H9 (cell line): ENCODE results near the gene PDCD7. TPM values are rescaled to one million over a fixed set of nuclear protein-coding genes. Genes with fewer than 3 reads are reported as not detected.

Source experiments
- DNase-seq: peaks from one replicate; pipeline ENCODE4 v3.0.0-alpha.2; 2017
- H2AFZ ChIP-seq: one replicate; pipeline ENCODE4 v1.6.1; 2013; ENCODE audit warnings: mild to moderate bottlenecking, low read length, control low read depth, moderate library complexity
- H2AK5ac ChIP-seq: 2 replicates; pipeline ENCODE4 v1.6.1; 2013; ENCODE audit warnings: low read length, control low read depth, mixed read lengths; ENCODE audit not compliant: insufficient read length
- H2BK120ac ChIP-seq: one replicate; pipeline ENCODE4 v1.6.1; 2013; ENCODE audit warnings: low read depth, mild to moderate bottlenecking, low read length, control low read depth, inconsistent platforms; ENCODE audit not compliant: poor library complexity, severe bottlenecking
- H2BK12ac ChIP-seq: 2 replicates; pipeline ENCODE4 v1.6.1; 2013; ENCODE audit warnings: low read length, control low read depth, mixed read lengths, low read depth; ENCODE audit not compliant: insufficient read length
- H2BK15ac ChIP-seq: 2 replicates; pipeline ENCODE4 v1.6.1; 2013; ENCODE audit warnings: low read depth, low read length, control low read depth
- H2BK20ac ChIP-seq: one replicate; pipeline ENCODE4 v1.6.1; 2013; ENCODE audit warnings: low read depth, mild to moderate bottlenecking, low read length, control low read depth, inconsistent platforms; ENCODE audit not compliant: poor library complexity, severe bottlenecking
- H2BK5ac ChIP-seq: 2 replicates; pipeline ENCODE4 v1.6.1; 2013; ENCODE audit warnings: low read length, control low read depth, mixed read lengths; ENCODE audit not compliant: insufficient read length
- H3K14ac ChIP-seq: 2 replicates; pipeline ENCODE4 v1.6.1; 2013; ENCODE audit warnings: low read length, control low read depth; ENCODE audit not compliant: insufficient read depth
- H3K18ac ChIP-seq: 2 replicates; pipeline ENCODE4 v1.6.1; 2013; ENCODE audit warnings: low read depth, mild to moderate bottlenecking, mixed read lengths, low read length, control low read depth; ENCODE audit not compliant: insufficient read length
- H3K23ac ChIP-seq: 2 replicates; pipeline ENCODE4 v1.6.1; 2013; ENCODE audit warnings: low read length, control low read depth, mixed read lengths, low read depth; ENCODE audit not compliant: insufficient read length
- H3K23me2 ChIP-seq: 2 replicates; pipeline ENCODE4 v1.6.1; 2013; ENCODE audit warnings: low read depth, mild to moderate bottlenecking, mixed read lengths, low read length, control low read depth; ENCODE audit not compliant: insufficient read length, poor library complexity, severe bottlenecking
- H3K27ac ChIP-seq: 2 replicates; pipeline ENCODE4 v1.5.1; 2013; ENCODE audit warnings: low read length, control low read depth, mixed read lengths, low read depth; ENCODE audit not compliant: insufficient read length
- H3K27me3 ChIP-seq: 2 replicates; pipeline ENCODE4 v1.6.1; 2013; ENCODE audit warnings: low read length, control low read depth, inconsistent platforms; ENCODE audit not compliant: insufficient read depth
- H3K4ac ChIP-seq: 2 replicates; pipeline ENCODE4 v1.6.1; 2013; ENCODE audit warnings: low read depth, mild to moderate bottlenecking, control low read depth, inconsistent platforms, low read length, moderate library complexity
- H3K4me1 ChIP-seq: 2 replicates; pipeline ENCODE4 v1.6.1; 2013; ENCODE audit warnings: low read length, control low read depth, inconsistent platforms; ENCODE audit not compliant: insufficient read depth
- H3K4me2 ChIP-seq: 2 replicates; pipeline ENCODE4 v1.6.1; 2013; ENCODE audit warnings: low read length, control low read depth, mixed read lengths; ENCODE audit not compliant: insufficient read length, insufficient read depth
- H3K56ac ChIP-seq: 2 replicates; pipeline ENCODE4 v1.6.1; 2013; ENCODE audit warnings: low read depth, mild to moderate bottlenecking, mixed read lengths, low read length, control low read depth; ENCODE audit not compliant: insufficient read length
- H3K79me1 ChIP-seq: 2 replicates; pipeline ENCODE4 v1.6.1; 2013; ENCODE audit warnings: low read depth, mild to moderate bottlenecking, moderate library complexity, low read length, control low read depth, inconsistent platforms; ENCODE audit not compliant: insufficient read depth, poor library complexity, severe bottlenecking
- H3K79me2 ChIP-seq: 2 replicates; pipeline ENCODE4 v1.6.1; 2013; ENCODE audit warnings: low read length, control low read depth, inconsistent platforms; ENCODE audit not compliant: insufficient read depth
- H3K9ac ChIP-seq: 2 replicates; pipeline ENCODE4 v1.6.1; 2013; ENCODE audit warnings: low read length, control low read depth, mixed read lengths; ENCODE audit not compliant: insufficient read length; ENCODE audit errors: extremely low read depth
- H3K9me3 ChIP-seq: one replicate; pipeline ENCODE4 v1.6.1; 2013; ENCODE audit warnings: low read depth, low read length, inconsistent platforms; ENCODE audit not compliant: control insufficient read depth
- H3T11ph ChIP-seq: one replicate; pipeline ENCODE4 v1.6.1; 2013; ENCODE audit warnings: mild to moderate bottlenecking, low read length, control low read depth, inconsistent platforms
- H4K20me1 ChIP-seq: one replicate; pipeline ENCODE4 v1.6.1; 2013; ENCODE audit not compliant: control insufficient read depth, insufficient read length, insufficient read depth
- H4K5ac ChIP-seq: 2 replicates; pipeline ENCODE4 v1.6.1; 2013; ENCODE audit warnings: low read depth, mild to moderate bottlenecking, mixed read lengths, low read length, control low read depth; ENCODE audit not compliant: insufficient read length
- H4K8ac ChIP-seq: replicated peaks from 2 replicates; pipeline ENCODE4 v1.6.1; 2013; ENCODE audit warnings: low read length, control low read depth, mixed read lengths, low read depth; ENCODE audit not compliant: insufficient read length
- H4K91ac ChIP-seq: 2 replicates; pipeline ENCODE4 v1.6.1; 2013; ENCODE audit warnings: low read depth, mild to moderate bottlenecking, moderate library complexity, mixed read lengths, low read length, control low read depth; ENCODE audit not compliant: insufficient read length
- H3K27ac Mint-ChIP-seq, 3 experiments: 2 replicates in 2 of 3; 3 replicates in 1 of 3; pipeline ENCODE4 v1.8.0; 2020 to 2021; ENCODE audit warnings: mixed read lengths in 3 of 3, mild to moderate bottlenecking in 1 of 3, moderate library complexity in 1 of 3
- H3K27me3 Mint-ChIP-seq: 2 replicates; pipeline ENCODE4 v1.8.0; 2021; ENCODE audit warnings: low read depth, mild to moderate bottlenecking, moderate library complexity, mixed read lengths
- H3K36me3 Mint-ChIP-seq, 3 experiments: 2 replicates in 2 of 3; 3 replicates in 1 of 3; pipeline ENCODE4 v1.8.0; 2020 to 2021; ENCODE audit warnings: low read depth in 3 of 3, mixed read lengths in 3 of 3; ENCODE audit not compliant: insufficient read depth in 1 of 3
- H3K4me1 Mint-ChIP-seq, 2 experiments: 2 replicates each; pipeline ENCODE4 v1.8.0; 2020; ENCODE audit warnings: mixed read lengths in 2 of 2
- H3K4me3 Mint-ChIP-seq, 2 experiments: 2 replicates in 1 of 2; 3 replicates in 1 of 2; pipeline ENCODE4 v1.8.0; 2020 to 2021; ENCODE audit warnings: mild to moderate bottlenecking in 2 of 2, mixed read lengths in 2 of 2, moderate library complexity in 1 of 2
- H3K9me3 Mint-ChIP-seq, 2 experiments: 2 replicates in 1 of 2; 3 replicates in 1 of 2; pipeline ENCODE4 v1.8.0; 2020; ENCODE audit warnings: mild to moderate bottlenecking in 2 of 2, mixed read lengths in 2 of 2, moderate library complexity in 1 of 2
- CTCF ChIP-seq: fragments of 200-600 bp; sonication (generic); conservative IDR thresholded peaks from 3 replicates; pipeline ENCODE4 v1.8.0; 2021; ENCODE audit warnings: antibody characterized with exemption, mild to moderate bottlenecking
- whole genome bisulfite sequencing: extraction: QIAGEN DNeasy Blood & Tissue Kit; methylation state at CpG from one replicate; pipeline ENCODE4 v1.1.7; 2013; ENCODE audit warnings: missing lambda C conversion rate, low lambda C conversion rate, mixed read lengths; ENCODE audit not compliant: insufficient read length; ENCODE audit errors: extremely low coverage; 5-methylcytosine and 5-hydroxymethylcytosine counted together
- total RNA-seq: library from RNA; stranded (reverse); gene quantifications from 2 replicates; pipeline ENCODE4 v1.2.1, GENCODE V29; 2021

Gene PDCD7
- total RNA-seq, 1 experiment from 2014 or later, result 35.2 TPM

DNA sequence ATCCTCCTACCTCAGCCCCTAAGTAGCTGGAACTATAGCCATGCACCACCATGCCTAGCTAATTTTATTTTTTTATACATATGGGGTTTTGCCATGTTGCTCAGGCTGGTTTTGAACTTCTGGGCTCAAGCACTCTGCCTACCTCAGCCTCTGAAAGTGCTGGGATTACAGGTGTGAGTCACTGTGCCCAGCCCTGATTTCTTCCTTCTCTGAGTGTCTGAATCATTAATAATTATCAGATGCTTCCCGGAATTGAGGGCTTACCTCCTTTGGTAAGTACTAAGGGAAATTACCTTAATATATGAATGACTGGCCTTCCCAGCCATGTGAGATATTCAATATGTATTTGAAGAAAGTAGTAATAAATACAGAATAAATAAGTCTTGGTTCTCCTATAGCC, 44.3 kb upstream of the PDCD7 start:
- H4K5ac ChIP-seq, result no peak overlapping the region
- no peaks in the 10 kb centered on the region for H3K9me3 ChIP-seq
- H2BK12ac ChIP-seq, result no peak overlapping the region
- TF ChIP-seq CTCF, result no peak
- H3K4me1 ChIP-seq, result no peaks in the 10 kb centered on the region
- H3K56ac ChIP-seq, result no peak overlapping the region
- H3K23me2 ChIP-seq, result no peaks in the 10 kb centered on the region
- Mint-ChIP-seq H3K9me3 (no peaks in the 10 kb centered on the region), H3K36me3 (peaks cover 14 to 57% (median 47%) of the 10 kb centered on the region in 3 experiments; a peak in 6 of 7 replicates), H3K27me3 (no peaks in the 10 kb centered on the region), H3K27ac (no peak overlapping the region), H3K4me1 (peaks cover 0 to 3% of the 10 kb centered on the region in 2 experiments; a peak in 1 of 4 replicates), H3K4me3 (no peak overlapping the region)
- no peak overlapping the region for H4K8ac ChIP-seq
- no peak overlapping the region for H2BK20ac ChIP-seq
- no peak overlapping the region for H3K4me2 ChIP-seq
- H3K79me1 ChIP-seq, result peaks cover 5% of the 10 kb centered on the region
- H4K20me1 ChIP-seq, result no peaks in the 10 kb centered on the region
- H2AFZ ChIP-seq, result no peak overlapping the region
- no peak overlapping the region for H2BK120ac ChIP-seq
- no peak overlapping the region for H3K23ac ChIP-seq
- H3K18ac ChIP-seq, result no peak overlapping the region
- no peaks in the 10 kb centered on the region for H3K27me3 ChIP-seq
- no peak overlapping the region for H3T11ph ChIP-seq
- H3K27ac ChIP-seq, result no peak overlapping the region
- no peaks in the 10 kb centered on the region for H3K79me2 ChIP-seq
- H4K91ac ChIP-seq, result no peak overlapping the region
- no peak overlapping the region for H3K9ac ChIP-seq
- WGBS, result no CpG with 5 or more reads among the region's 1 CpG
- H2AK5ac ChIP-seq, result no peak overlapping the region
- H3K14ac ChIP-seq, result no peak overlapping the region
- H3K4ac ChIP-seq, result no peak overlapping the region
- H2BK15ac ChIP-seq, result no peak overlapping the region
- H2BK5ac ChIP-seq, result no peak overlapping the region
- no peak for DNase-seq
